HEK293 (cell line): ENCODE results near the gene ECM1.
A peak's percentile ranks its signal among the peaks of the same experiment; 100 is the strongest.

Experiments
- CTCF ChIA-PET: fragments of 350-600 bp; formaldehyde crosslinking; extraction: SDS; loops from one replicate; lab custom pipeline; 2021; ENCODE audit warnings: antibody characterized with exemption; lab: Yijun Ruan, JAX
- POLR2A ChIA-PET: fragments of 300-600 bp; formaldehyde crosslinking; extraction: SDS; loops from one replicate; lab custom pipeline; 2020; ENCODE audit warnings: antibody characterized with exemption, inconsistent platforms; lab: Yijun Ruan, JAX
- H3K27ac ChIP-seq: fragments of 200-500 bp; sonication (Bioruptor generic); 2 replicates; pipeline ENCODE4 v1.5.1; 2014; ENCODE audit warnings: low read depth, low read length, control low read depth, inconsistent platforms; ENCODE audit errors: extremely low read depth
- H3K36me3 ChIP-seq, 2 experiments: fragments of 200-500 bp in 1 of 2; sonication (Bioruptor generic) in 1 of 2; 1 replicate in 1 of 2; 2 replicates in 1 of 2; pipeline ENCODE4 v1.5.1; 2014 to 2017; ENCODE audit warnings: inconsistent platforms in 2 of 2, low read length in 2 of 2; ENCODE audit not compliant: control insufficient read depth in 2 of 2, insufficient read depth in 1 of 2
- H3K4me1 ChIP-seq: fragments of 200-500 bp; sonication (Bioruptor generic); 2 replicates; pipeline ENCODE4 v1.5.1; 2014; ENCODE audit warnings: mild to moderate bottlenecking, low read length, inconsistent platforms; ENCODE audit not compliant: control insufficient read depth, insufficient read depth
- H3K4me3 ChIP-seq: 2 replicates; pipeline ENCODE4 v1.5.1; 2011; ENCODE audit warnings: low read depth, mild to moderate bottlenecking, control low read depth, low read length, moderate library complexity
- H3K9me3 ChIP-seq: fragments of 200-500 bp; sonication (Bioruptor generic); 2 replicates; pipeline ENCODE4 v1.5.1; 2014; ENCODE audit warnings: low read depth, low read length, inconsistent platforms; ENCODE audit not compliant: control insufficient read depth, insufficient read depth
- GFI1B ChIP-seq: fragments of 450-650 bp; formaldehyde crosslinking; IDR thresholded peaks from 2 replicates; pipeline ENCODE4 v1.5.1; 2016; ENCODE audit warnings: missing biosample characterization, missing genetic modification characterization
- IKZF3 ChIP-seq: fragments of 450-650 bp; IDR thresholded peaks from 2 replicates; pipeline ENCODE4 v1.5.0; 2018; ENCODE audit warnings: missing biosample characterization, mild to moderate bottlenecking, missing genetic modification characterization, moderate library complexity
- KLF9 ChIP-seq: fragments of 450-650 bp; formaldehyde crosslinking; IDR thresholded peaks from 2 replicates; pipeline ENCODE4 v1.5.1; 2016; ENCODE audit warnings: missing biosample characterization, missing genetic modification characterization, low read depth
- MEIS1 ChIP-seq: sonication (generic); formaldehyde crosslinking; IDR thresholded peaks from 2 replicates; pipeline ENCODE4 v1.8.1; 2022; ENCODE audit warnings: missing genetic modification reagents, mild to moderate bottlenecking, borderline replicate concordance
- MYNN ChIP-seq: fragments of 450-650 bp; formaldehyde crosslinking; IDR thresholded peaks from 2 replicates; pipeline ENCODE4 v1.5.1; 2016; ENCODE audit warnings: missing biosample characterization, missing genetic modification characterization, borderline replicate concordance
- PRDM1 ChIP-seq: fragments of 450-650 bp; formaldehyde crosslinking; IDR thresholded peaks from 2 replicates; pipeline ENCODE4; 2016; ENCODE audit warnings: missing biosample characterization, missing genetic modification characterization
- SETDB1 ChIP-seq: IDR thresholded peaks from one replicate; pipeline ENCODE4 v1.6.1; 2017; ENCODE audit warnings: mild to moderate bottlenecking, low read length, moderate library complexity, mixed read lengths; ENCODE audit not compliant: insufficient read length
- ZBTB48 ChIP-seq: fragments of 450-650 bp; formaldehyde crosslinking; IDR thresholded peaks from 2 replicates; pipeline ENCODE4 v1.5.1; 2016; ENCODE audit warnings: missing biosample characterization, missing genetic modification characterization
- ZFP41 ChIP-seq: fragments of 450-650 bp; formaldehyde crosslinking; IDR thresholded peaks from 2 replicates; pipeline ENCODE4 v1.5.1; 2016; ENCODE audit warnings: missing biosample characterization, missing genetic modification characterization, borderline replicate concordance
- ZFP69B ChIP-seq: fragments of 450-650 bp; formaldehyde crosslinking; IDR thresholded peaks from 2 replicates; pipeline ENCODE4 v1.5.1; 2016; ENCODE audit warnings: missing biosample characterization, missing genetic modification characterization
- ZNF121 ChIP-seq: fragments of 450-650 bp; formaldehyde crosslinking; IDR thresholded peaks from 2 replicates; pipeline ENCODE4 v1.5.1; 2016; ENCODE audit warnings: missing biosample characterization, missing genetic modification characterization
- ZNF223 ChIP-seq: fragments of 450-650 bp; formaldehyde crosslinking; IDR thresholded peaks from 2 replicates; pipeline ENCODE4 v1.5.1; 2016; ENCODE audit warnings: missing biosample characterization, missing genetic modification characterization
- ZNF433 ChIP-seq: fragments of 450-650 bp; formaldehyde crosslinking; IDR thresholded peaks from 2 replicates; pipeline ENCODE4 v1.5.1; 2016; ENCODE audit warnings: missing biosample characterization, missing genetic modification characterization, low read depth
- ZNF473 ChIP-seq: fragments of 450-650 bp; formaldehyde crosslinking; IDR thresholded peaks from 2 replicates; pipeline ENCODE4 v1.5.1; 2017; ENCODE audit warnings: missing biosample characterization, missing genetic modification characterization
- ZNF48 ChIP-seq: fragments of 450-650 bp; formaldehyde crosslinking; IDR thresholded peaks from 2 replicates; pipeline ENCODE4 v1.5.1; 2016; ENCODE audit warnings: missing biosample characterization, missing genetic modification characterization
- ZNF558 ChIP-seq: fragments of 450-650 bp; formaldehyde crosslinking; IDR thresholded peaks from 2 replicates; pipeline ENCODE4 v1.5.1; 2016; ENCODE audit warnings: missing biosample characterization, missing genetic modification characterization
- ZNF600 ChIP-seq: fragments of 450-650 bp; formaldehyde crosslinking; IDR thresholded peaks from 2 replicates; pipeline ENCODE4 v1.5.1; 2016; ENCODE audit warnings: missing biosample characterization, missing genetic modification characterization
- ZNF660 ChIP-seq: fragments of 450-650 bp; IDR thresholded peaks from 2 replicates; pipeline ENCODE4 v1.5.1; 2018; ENCODE audit warnings: missing biosample characterization, mild to moderate bottlenecking, missing genetic modification characterization
- TF ChIP-seq, protein P1 (sequence below): fragments of 450-650 bp; formaldehyde crosslinking; IDR thresholded peaks from 2 replicates; pipeline ENCODE4 v1.5.1; 2016; ENCODE audit warnings: missing biosample characterization, missing genetic modification characterization
- TF ChIP-seq, protein P2 (sequence below): fragments of 450-650 bp; IDR thresholded peaks from 2 replicates; pipeline ENCODE4 v1.5.1; 2018; ENCODE audit warnings: missing biosample characterization, missing genetic modification characterization
- TF ChIP-seq, protein P3 (sequence below): fragments of 450-650 bp; formaldehyde crosslinking; IDR thresholded peaks from 2 replicates; pipeline ENCODE4 v1.5.1; 2016; ENCODE audit warnings: missing biosample characterization, missing genetic modification characterization
- TF ChIP-seq, protein P4 (sequence below): fragments of 450-650 bp; formaldehyde crosslinking; IDR thresholded peaks from 2 replicates; pipeline ENCODE4 v1.5.1; 2016; ENCODE audit warnings: missing biosample characterization, missing genetic modification characterization

ECM1 gene

DNA sequence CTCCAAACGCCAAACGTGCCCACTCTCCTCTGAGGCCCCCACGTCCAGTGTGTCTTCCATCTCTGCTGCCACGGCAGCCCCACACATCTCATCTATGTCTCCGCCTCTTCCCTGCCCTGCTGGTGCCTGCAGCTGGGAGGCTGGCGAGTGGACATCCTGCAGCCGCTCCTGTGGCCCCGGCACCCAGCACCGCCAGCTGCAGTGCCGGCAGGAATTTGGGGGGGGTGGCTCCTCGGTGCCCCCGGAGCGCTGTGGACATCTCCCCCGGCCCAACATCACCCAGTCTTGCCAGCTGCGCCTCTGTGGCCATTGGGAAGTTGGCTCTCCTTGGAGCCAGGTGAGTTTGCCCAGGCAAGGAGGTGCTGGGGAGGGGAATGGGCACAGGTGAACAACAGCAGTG, 49.9 kb downstream of the ECM1 start:
- POLR2A ChIA-PET: interaction anchor here (8.8 kb wide), 1 partner anchor 16 kb away, joined by 272 read pairs; the partner anchor contains the start of gene MCL1
- Histone ChIP-seq H3K9me3 (no peaks in the 10 kb centered on the region), H3K4me3 (no peak overlapping the region), H3K4me1 (peaks cover 7% of the 10 kb centered on the region), H3K27ac (no peak overlapping the region)
- TF ChIP-seq ZFP41 (no peak), MYNN (tag by site-specific recombination) (no peak), SETDB1 (no peak), KLF9 (tag by site-specific recombination) (no peak), ZNF473 (tag by site-specific recombination) (no peak), MEIS1 (CRISPR knock-in tag) (no peak), ZNF660 (no peak), ZNF48 (tag by site-specific recombination) (no peak)
- TF ChIP-seq, protein P1, sequence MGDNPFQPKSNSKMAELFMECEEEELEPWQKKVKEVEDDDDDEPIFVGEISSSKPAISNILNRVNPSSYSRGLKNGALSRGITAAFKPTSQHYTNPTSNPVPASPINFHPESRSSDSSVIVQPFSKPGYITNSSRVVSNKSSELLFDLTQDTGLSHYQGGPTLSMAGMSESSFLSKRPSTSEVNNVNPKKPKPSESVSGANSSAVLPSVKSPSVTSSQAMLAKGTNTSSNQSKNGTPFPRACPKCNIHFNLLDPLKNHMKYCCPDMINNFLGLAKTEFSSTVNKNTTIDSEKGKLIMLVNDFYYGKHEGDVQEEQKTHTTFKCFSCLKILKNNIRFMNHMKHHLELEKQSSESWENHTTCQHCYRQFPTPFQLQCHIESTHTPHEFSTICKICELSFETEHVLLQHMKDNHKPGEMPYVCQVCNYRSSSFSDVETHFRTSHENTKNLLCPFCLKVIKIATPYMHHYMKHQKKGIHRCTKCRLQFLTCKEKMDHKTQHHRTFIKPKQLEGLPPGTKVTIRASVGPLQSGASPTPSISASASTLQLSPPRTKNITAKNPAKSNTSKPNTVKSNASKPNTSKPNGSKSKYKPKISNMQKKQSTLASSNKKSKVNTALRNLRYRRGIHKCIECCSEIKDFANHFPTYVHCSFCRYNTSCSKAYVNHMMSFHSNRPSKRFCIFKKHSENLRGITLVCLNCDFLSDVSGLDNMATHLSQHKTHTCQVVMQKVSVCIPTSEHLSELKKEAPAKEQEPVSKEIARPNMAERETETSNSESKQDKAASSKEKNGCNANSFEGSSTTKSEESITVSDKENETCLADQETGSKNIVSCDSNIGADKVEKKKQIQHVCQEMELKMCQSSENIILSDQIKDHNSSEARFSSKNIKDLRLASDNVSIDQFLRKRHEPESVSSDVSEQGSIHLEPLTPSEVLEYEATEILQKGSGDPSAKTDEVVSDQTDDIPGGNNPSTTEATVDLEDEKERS: no peak
- TF ChIP-seq, protein P2, sequence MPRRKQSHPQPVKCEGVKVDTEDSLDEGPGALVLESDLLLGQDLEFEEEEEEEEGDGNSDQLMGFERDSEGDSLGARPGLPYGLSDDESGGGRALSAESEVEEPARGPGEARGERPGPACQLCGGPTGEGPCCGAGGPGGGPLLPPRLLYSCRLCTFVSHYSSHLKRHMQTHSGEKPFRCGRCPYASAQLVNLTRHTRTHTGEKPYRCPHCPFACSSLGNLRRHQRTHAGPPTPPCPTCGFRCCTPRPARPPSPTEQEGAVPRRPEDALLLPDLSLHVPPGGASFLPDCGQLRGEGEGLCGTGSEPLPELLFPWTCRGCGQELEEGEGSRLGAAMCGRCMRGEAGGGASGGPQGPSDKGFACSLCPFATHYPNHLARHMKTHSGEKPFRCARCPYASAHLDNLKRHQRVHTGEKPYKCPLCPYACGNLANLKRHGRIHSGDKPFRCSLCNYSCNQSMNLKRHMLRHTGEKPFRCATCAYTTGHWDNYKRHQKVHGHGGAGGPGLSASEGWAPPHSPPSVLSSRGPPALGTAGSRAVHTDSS (tag by site-specific recombination): no peak
- TF ChIP-seq, all 188 proteins: peak for 0
- CTCF ChIA-PET: interaction anchor here (1.0 to 5.0 kb wide), 4 partner anchors 10 to 255 kb away, joined by 3 to 135 read pairs (median 64); partner anchors contain the start of genes ADAMTSL4 and MCL1
- peaks cover 0 to 6% of the 10 kb centered on the region in 2 experiments; a peak in 1 of 3 replicates for H3K36me3 ChIP-seq

DNA sequence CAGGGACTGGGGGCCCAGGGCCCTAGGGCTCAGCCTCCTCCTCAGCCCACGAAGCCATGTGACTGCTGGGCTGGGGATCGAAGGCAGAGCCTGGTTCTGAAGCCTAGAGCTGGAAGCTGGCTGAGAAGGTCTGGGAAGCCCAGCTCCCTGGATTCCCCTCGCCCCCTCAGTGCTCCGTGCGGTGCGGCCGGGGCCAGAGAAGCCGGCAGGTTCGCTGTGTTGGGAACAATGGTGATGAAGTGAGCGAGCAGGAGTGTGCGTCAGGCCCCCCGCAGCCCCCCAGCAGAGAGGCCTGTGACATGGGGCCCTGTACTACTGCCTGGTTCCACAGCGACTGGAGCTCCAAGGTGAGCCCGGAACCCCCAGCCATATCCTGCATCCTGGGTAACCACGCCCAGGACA, 50.4 kb downstream of the ECM1 start:
- H3K9me3 ChIP-seq: no peaks in the 10 kb centered on the region
- ChIA-PET POLR2A (interaction anchor here (0.6 to 8.8 kb wide), 2 partner anchors 16 to 72 kb away, joined by 3 to 272 read pairs; partner anchors contain the start of genes ENSA and MCL1), CTCF (interaction anchor here (0.6 to 5.1 kb wide), 7 partner anchors 10 to 255 kb away, joined by 3 to 135 read pairs (median 54); partner anchors contain the start of genes ADAMTSL4 and MCL1)
- TF ChIP-seq ZBTB48 (tag by site-specific recombination) (0 out of 2 replicates have a peak, but pooled peaks have one; percentile 15), ZNF600 (tag by site-specific recombination) (0 out of 2 replicates have a peak, but pooled peaks have one; percentile 40), ZNF223 (tag by site-specific recombination) (no peak)
- H3K36me3 ChIP-seq: peaks cover 0 to 6% of the 10 kb centered on the region in 2 experiments; a peak in 1 of 3 replicates
- H3K4me3 ChIP-seq: no peak overlapping the region
- peaks cover 11% of the 10 kb centered on the region for H3K4me1 ChIP-seq
- H3K27ac ChIP-seq: no peak overlapping the region

DNA sequence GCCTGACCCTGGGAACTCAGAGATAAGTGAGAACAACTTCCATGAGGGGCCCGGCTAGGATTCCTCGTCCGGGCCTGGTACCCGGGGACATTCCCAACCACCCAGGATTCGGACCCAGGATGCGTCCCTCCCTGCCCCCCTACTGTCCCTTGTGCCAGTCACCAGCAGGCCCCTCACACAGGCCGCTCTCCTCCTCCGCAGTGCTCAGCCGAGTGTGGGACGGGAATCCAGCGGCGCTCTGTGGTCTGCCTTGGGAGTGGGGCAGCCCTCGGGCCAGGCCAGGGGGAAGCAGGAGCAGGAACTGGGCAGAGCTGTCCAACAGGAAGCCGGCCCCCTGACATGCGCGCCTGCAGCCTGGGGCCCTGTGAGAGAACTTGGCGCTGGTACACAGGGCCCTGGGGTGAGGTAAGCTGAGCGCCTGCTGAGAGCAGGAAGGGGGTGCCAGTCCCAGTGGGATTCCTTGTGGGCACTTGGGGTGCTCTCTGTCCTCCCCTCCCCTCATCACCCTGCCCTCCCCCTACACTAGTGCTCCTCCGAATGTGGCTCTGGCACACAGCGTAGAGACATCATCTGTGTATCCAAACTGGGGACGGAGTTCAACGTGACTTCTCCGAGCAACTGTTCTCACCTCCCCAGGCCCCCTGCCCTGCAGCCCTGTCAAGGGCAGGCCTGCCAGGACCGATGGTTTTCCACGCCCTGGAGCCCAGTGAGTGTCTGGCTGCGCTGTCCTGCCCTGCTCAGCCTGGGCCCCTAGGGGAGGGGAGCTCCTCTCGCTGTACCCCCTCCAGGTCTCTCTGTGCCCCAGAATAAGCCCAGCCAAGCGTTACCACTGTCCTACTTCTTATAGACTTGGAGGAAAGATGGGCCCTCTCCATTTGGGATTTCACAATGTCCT, 51.1 kb downstream of the ECM1 start:
- peaks cover 18% of the 10 kb centered on the region for H3K4me1 ChIP-seq
- POLR2A ChIA-PET: interaction anchor here (0.6 to 8.8 kb wide), 5 partner anchors 15 to 71 kb away, joined by 3 to 272 read pairs (median 4); partner anchors contain the start of genes ENSA and MCL1
- CTCF ChIA-PET: interaction anchor here (0.6 to 5.1 kb wide), 23 partner anchors 11 to 261 kb away, joined by 3 to 135 read pairs (median 6); partner anchors contain the start of genes ADAMTSL4, ENSA, MCL1 and TARS2
- TF ChIP-seq ZNF558 (tag by site-specific recombination) (no peak), ZNF121 (tag by site-specific recombination) (peak; percentile 75), GFI1B (tag by site-specific recombination) (no peak), IKZF3 (tag by site-specific recombination) (no peak), ZNF433 (no peak), ZFP69B (tag by site-specific recombination) (no peak), PRDM1 (no peak)
- TF ChIP-seq, protein P3, sequence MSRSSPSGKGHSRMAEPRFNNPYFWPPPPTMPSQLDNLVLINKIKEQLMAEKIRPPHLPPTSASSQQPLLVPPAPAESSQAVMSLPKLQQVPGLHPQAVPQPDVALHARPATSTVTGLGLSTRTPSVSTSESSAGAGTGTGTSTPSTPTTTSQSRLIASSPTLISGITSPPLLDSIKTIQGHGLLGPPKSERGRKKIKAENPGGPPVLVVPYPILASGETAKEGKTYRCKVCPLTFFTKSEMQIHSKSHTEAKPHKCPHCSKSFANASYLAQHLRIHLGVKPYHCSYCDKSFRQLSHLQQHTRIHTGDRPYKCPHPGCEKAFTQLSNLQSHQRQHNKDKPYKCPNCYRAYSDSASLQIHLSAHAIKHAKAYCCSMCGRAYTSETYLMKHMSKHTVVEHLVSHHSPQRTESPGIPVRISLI (tag by site-specific recombination): no peak
- TF ChIP-seq, protein P4, sequence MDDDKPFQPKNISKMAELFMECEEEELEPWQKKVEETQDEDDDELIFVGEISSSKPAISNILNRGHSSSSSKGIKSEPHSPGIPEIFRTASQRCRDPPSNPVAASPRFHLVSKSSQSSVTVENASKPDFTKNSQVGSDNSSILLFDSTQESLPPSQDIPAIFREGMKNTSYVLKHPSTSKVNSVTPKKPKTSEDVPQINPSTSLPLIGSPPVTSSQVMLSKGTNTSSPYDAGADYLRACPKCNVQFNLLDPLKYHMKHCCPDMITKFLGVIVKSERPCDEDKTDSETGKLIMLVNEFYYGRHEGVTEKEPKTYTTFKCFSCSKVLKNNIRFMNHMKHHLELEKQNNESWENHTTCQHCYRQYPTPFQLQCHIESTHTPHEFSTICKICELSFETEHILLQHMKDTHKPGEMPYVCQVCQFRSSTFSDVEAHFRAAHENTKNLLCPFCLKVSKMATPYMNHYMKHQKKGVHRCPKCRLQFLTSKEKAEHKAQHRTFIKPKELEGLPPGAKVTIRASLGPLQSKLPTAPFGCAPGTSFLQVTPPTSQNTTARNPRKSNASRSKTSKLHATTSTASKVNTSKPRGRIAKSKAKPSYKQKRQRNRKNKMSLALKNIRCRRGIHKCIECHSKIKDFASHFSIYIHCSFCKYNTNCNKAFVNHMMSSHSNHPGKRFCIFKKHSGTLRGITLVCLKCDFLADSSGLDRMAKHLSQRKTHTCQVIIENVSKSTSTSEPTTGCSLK (tag by site-specific recombination): no peak

More for the DNA sequence above, 51.1 kb downstream of the ECM1 start:
- no peak overlapping the region for H3K27ac ChIP-seq
- no peak overlapping the region for H3K4me3 ChIP-seq
- peaks cover 0 to 6% of the 10 kb centered on the region in 2 experiments; a peak in 1 of 3 replicates for H3K36me3 ChIP-seq
- no peaks in the 10 kb centered on the region for H3K9me3 ChIP-seq
